Endothelial cell of umbilical vein (primary cell): ENCODE results near the gene HACE1. TPM values are rescaled to one million over a fixed set of nuclear protein-coding genes. Genes with fewer than 3 reads are reported as not detected.

Source experiments
- BruUV-seq: library from RNA; stranded (reverse); fragments of 400-500 nt; replicated peaks from 2 replicates; lab custom pipeline; 2021; lab: Mats Ljungman, UMichigan
- CTCF ChIA-PET: fragments of 300-600, 350-600 bp; sonication (Branson Sonifier 250); formaldehyde crosslinking; loops from one replicate; lab custom pipeline; 2021; ENCODE audit warnings: antibody characterized with exemption, inconsistent platforms; lab: Charles Lee
- POLR2A ChIA-PET: fragments of 300-600, 350-600 bp; sonication (Branson Sonifier 250); formaldehyde crosslinking; loops from one replicate; lab custom pipeline; 2021; ENCODE audit warnings: antibody characterized with exemption, inconsistent platforms; lab: Charles Lee
- DNase-seq: peaks from one replicate; pipeline ENCODE4 v3.0.0-alpha.2; 2011; ENCODE audit warnings: low read depth, low spot score
- FAIRE-seq: peaks from 2 replicates; lab custom pipeline; 2011; peaks lifted over from hg19 to GRCh38; lab: Jason Lieb, UNC
- H2AFZ ChIP-seq: 2 replicates; pipeline ENCODE4 v1.6.0; 2012; ENCODE audit warnings: low read depth, low read length, control low read depth, inconsistent platforms
- H3K27ac ChIP-seq: 2 replicates; pipeline ENCODE4 v1.5.1; 2011; ENCODE audit warnings: low read depth, mild to moderate bottlenecking, control low read depth, low read length, moderate library complexity; ENCODE audit not compliant: insufficient read depth
- H3K27me3 ChIP-seq, 2 experiments: 2 replicates each; pipeline versions ENCODE4 v1.6.0 to v1.6.1; 2011; ENCODE audit warnings: low read length in 2 of 2, mixed read lengths in 1 of 2; ENCODE audit not compliant: control insufficient read depth in 2 of 2, insufficient read depth in 2 of 2
- H3K36me3 ChIP-seq, 2 experiments: 2 replicates in 1 of 2; 3 replicates in 1 of 2; pipeline ENCODE4 v1.5.1; 2011; ENCODE audit warnings: low read length in 2 of 2, mild to moderate bottlenecking in 1 of 2, moderate library complexity in 1 of 2; ENCODE audit not compliant: control insufficient read depth in 2 of 2, insufficient read depth in 2 of 2; ENCODE audit errors: extremely low read depth in 1 of 2
- H3K4me1 ChIP-seq: 3 replicates; pipeline ENCODE4 v1.5.1; 2011; ENCODE audit warnings: mild to moderate bottlenecking, low read length; ENCODE audit not compliant: control insufficient read depth, insufficient read depth; ENCODE audit errors: extremely low read depth
- H3K4me2 ChIP-seq: 2 replicates; pipeline ENCODE4 v1.6.1; 2011; ENCODE audit warnings: low read length, control low read depth, mixed read lengths; ENCODE audit not compliant: insufficient read depth
- H3K4me3 ChIP-seq, 3 experiments: fragments of 200-600 bp in 1 of 3; sonication (generic), shearing (Covaris generic) in 1 of 3; replicated peaks in 1 of 3; 2 replicates each; pipeline ENCODE4 v1.5.1; 2011 to 2016; ENCODE audit warnings: control low read depth in 3 of 3, low read length in 3 of 3, mild to moderate bottlenecking in 2 of 3, inconsistent platforms in 1 of 3, low read depth in 1 of 3, moderate library complexity in 1 of 3; ENCODE audit not compliant: insufficient read depth in 1 of 3
- H3K79me2 ChIP-seq: 2 replicates; pipeline ENCODE4 v1.6.0; 2012; ENCODE audit warnings: low read length, inconsistent platforms; ENCODE audit not compliant: control insufficient read depth, insufficient read depth
- H3K9ac ChIP-seq: replicated peaks from 2 replicates; pipeline ENCODE3; 2011; ENCODE audit warnings: low read length, control low read depth; ENCODE audit not compliant: insufficient read depth; ENCODE audit errors: extremely low read depth
- H3K9me1 ChIP-seq: replicated peaks from 3 replicates; pipeline ENCODE4 v1.6.0; 2011; ENCODE audit warnings: mild to moderate bottlenecking, low read length; ENCODE audit not compliant: control insufficient read depth, insufficient read depth; ENCODE audit errors: extremely low read depth
- H3K9me3 ChIP-seq: replicated peaks from 2 replicates; pipeline ENCODE4 v1.5.1; 2012; ENCODE audit warnings: low read length, inconsistent platforms; ENCODE audit not compliant: control insufficient read depth, insufficient read depth
- H4K20me1 ChIP-seq: replicated peaks from 2 replicates; pipeline ENCODE3; 2011; ENCODE audit warnings: mild to moderate bottlenecking, low read length; ENCODE audit not compliant: control insufficient read depth, insufficient read depth; ENCODE audit errors: extremely low read depth
- EZH2 ChIP-seq: IDR thresholded peaks from 2 replicates; pipeline ENCODE4 v1.6.1; 2012; ENCODE audit warnings: borderline replicate concordance, low read depth, mild to moderate bottlenecking, moderate library complexity, low read length, inconsistent platforms; ENCODE audit not compliant: severe bottlenecking
- FOS ChIP-seq: IDR thresholded peaks from 2 replicates; pipeline ENCODE4 v1.6.1; 2011; ENCODE audit warnings: mild to moderate bottlenecking, low read length, moderate library complexity, borderline replicate concordance; ENCODE audit not compliant: insufficient read depth
- GATA2 ChIP-seq: IDR thresholded peaks from 2 replicates; pipeline ENCODE4 v1.7.0; 2011; ENCODE audit warnings: low read depth, mild to moderate bottlenecking, moderate library complexity, mixed read lengths, low read length; ENCODE audit not compliant: insufficient read length, insufficient read depth
- JUN ChIP-seq: IDR thresholded peaks from 2 replicates; pipeline ENCODE4 v1.6.1; 2011; ENCODE audit warnings: borderline replicate concordance, low read depth; ENCODE audit not compliant: insufficient read length, insufficient read depth
- MYC ChIP-seq: IDR thresholded peaks from one replicate; pipeline ENCODE4 v1.6.1; 2011; ENCODE audit warnings: mild to moderate bottlenecking, low read depth, low read length
- POLR2A ChIP-seq: IDR thresholded peaks from 2 replicates; pipeline ENCODE4 v1.6.1; 2012; ENCODE audit warnings: low read depth, mild to moderate bottlenecking, control low read depth, low read length
- POLR2AphosphoS5 ChIP-seq: IDR thresholded peaks from 2 replicates; pipeline ENCODE4 v1.6.1; 2012; ENCODE audit warnings: low read depth, mild to moderate bottlenecking, control low read depth, low read length, moderate library complexity; ENCODE audit not compliant: insufficient read depth
- dilution Hi-C: fragments of 300-500 bp; cut with MboI; formaldehyde crosslinking; loops from one replicate; pipeline ENCODE4 v1.15.0; 2019; ENCODE audit warnings: low sequenced_read_pairs; ENCODE audit not compliant: extremely low pct_ligation_motif_present
- intact Hi-C: fragments of 100-400 bp; cut with micrococcal nuclease; formaldehyde crosslinking; loops from one replicate; pipeline ENCODE4 v1.10.0; 2022
- polyA plus RNA-seq, 4 experiments: library from polyadenylated mRNA; depleted of rRNA in 3 of 4; stranded (reverse) in 3 of 4; unstranded in 1 of 4; fragments of >200 nt; gene quantifications; 2 replicates each; pipeline versions ENCODE4 v1.2.1 to v1.2.3, GENCODE V29; 2011 to 2012; ENCODE audit warnings: missing spikeins in 1 of 4
- small RNA-seq: library from RNA; depleted of rRNA; stranded (forward); fragments of <200 nt; gene quantifications from one replicate; pipeline ENCODE3, GENCODE V24; 2012; ENCODE audit warnings: low replicate concordance, low read depth; ENCODE audit not compliant: insufficient read depth, insufficient read length
- total RNA-seq: library from RNA; stranded (reverse); gene quantifications from 2 replicates; pipeline ENCODE4 v1.2.3, GENCODE V29; 2021
- TF ChIP-seq, protein P1 (sequence below): IDR thresholded peaks from 2 replicates; pipeline ENCODE4 v1.6.1; 2011; ENCODE audit not compliant: insufficient read depth, insufficient read length
- TF ChIP-seq, protein P2 (sequence below), 2 donors: IDR thresholded peaks; 1 replicate in 1 of 2; 2 replicates in 1 of 2; pipeline ENCODE4 v1.5.1; 2011; ENCODE audit warnings: low read length in 2 of 2, mild to moderate bottlenecking in 2 of 2, moderate library complexity in 2 of 2, control low read depth in 1 of 2, inconsistent platforms in 1 of 2, low read depth in 1 of 2; ENCODE audit not compliant: insufficient read depth in 1 of 2; ENCODE audit errors: extremely low read depth in 1 of 2

Gene HACE1
- total and polyA plus RNA-seq, 2 donors (not counting 3 experiments of a cell fraction or from before 2014, with no cell fraction given): 4.9 to 14.8 TPM

DNA sequence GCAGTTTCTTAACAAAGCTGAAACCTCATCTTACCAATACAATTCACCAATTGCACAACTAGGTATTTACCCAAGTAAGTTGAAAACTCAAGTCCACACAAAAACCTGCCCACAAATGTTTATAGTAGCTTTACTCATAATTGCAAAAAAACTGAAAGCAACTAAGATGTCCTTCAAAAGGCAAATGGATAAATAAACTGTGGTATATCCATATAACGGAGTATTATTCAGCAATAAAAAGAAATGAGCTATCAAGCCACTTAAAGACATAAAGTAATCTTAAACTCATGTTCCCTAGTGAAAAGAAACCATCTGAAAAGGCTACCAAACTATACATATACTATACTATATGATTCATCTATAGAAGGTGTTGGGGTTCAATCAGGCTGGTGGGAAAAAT, 179.7 kb downstream of the HACE1 start:
- no peak overlapping the region for H3K27ac ChIP-seq
- no peak overlapping the region for H3K4me3 ChIP-seq
- H3K9me3 ChIP-seq: no peaks in the 10 kb centered on the region
- no peaks in the 10 kb centered on the region for H3K9me1 ChIP-seq
- TF ChIP-seq MYC (no peak), EZH2 (no peak), POLR2AphosphoS5 (no peak), FOS (no peak), GATA2 (no peak), JUN (no peak), POLR2A (no peak)
- TF ChIP-seq, protein P1, sequence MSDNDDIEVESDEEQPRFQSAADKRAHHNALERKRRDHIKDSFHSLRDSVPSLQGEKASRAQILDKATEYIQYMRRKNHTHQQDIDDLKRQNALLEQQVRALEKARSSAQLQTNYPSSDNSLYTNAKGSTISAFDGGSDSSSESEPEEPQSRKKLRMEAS: no peak
- TF ChIP-seq, protein P2, sequence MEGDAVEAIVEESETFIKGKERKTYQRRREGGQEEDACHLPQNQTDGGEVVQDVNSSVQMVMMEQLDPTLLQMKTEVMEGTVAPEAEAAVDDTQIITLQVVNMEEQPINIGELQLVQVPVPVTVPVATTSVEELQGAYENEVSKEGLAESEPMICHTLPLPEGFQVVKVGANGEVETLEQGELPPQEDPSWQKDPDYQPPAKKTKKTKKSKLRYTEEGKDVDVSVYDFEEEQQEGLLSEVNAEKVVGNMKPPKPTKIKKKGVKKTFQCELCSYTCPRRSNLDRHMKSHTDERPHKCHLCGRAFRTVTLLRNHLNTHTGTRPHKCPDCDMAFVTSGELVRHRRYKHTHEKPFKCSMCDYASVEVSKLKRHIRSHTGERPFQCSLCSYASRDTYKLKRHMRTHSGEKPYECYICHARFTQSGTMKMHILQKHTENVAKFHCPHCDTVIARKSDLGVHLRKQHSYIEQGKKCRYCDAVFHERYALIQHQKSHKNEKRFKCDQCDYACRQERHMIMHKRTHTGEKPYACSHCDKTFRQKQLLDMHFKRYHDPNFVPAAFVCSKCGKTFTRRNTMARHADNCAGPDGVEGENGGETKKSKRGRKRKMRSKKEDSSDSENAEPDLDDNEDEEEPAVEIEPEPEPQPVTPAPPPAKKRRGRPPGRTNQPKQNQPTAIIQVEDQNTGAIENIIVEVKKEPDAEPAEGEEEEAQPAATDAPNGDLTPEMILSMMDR (IDR thresholded peaks at IDR 0.05; ENCODE audit: extremely low read depth in 1 of 2, insufficient read depth in 1 of 2, low read depth in 1 of 2, low read length in 2 of 2): no peak
- H3K4me2 ChIP-seq: no peak overlapping the region
- no peak overlapping the region for H2AFZ ChIP-seq
- no peak overlapping the region for H3K9ac ChIP-seq
- ChIA-PET CTCF (no interaction called here), POLR2A (no interaction called here)
- BruUV-seq: no TSS peak
- dilution Hi-C loops: no loop called here
- H3K4me1 ChIP-seq: no peaks in the 10 kb centered on the region
- no peaks in the 10 kb centered on the region for H3K79me2 ChIP-seq
- no peaks in the 10 kb centered on the region for H3K27me3 ChIP-seq
- no peak for FAIRE-seq
- DNase-seq: no peak
- H3K36me3 ChIP-seq: no peaks in the 10 kb centered on the region
- H4K20me1 ChIP-seq: no peaks in the 10 kb centered on the region
- intact Hi-C loops: no loop called here

Small RNAs within 50 kb of the gene (small RNA-seq; reads per million reads assigned to genes)
- gene RNU6-897P: not detected

Other genes starting within 250 kb of the HACE1 start
- not detected in 2 replicates for gene LIN28B, start 97.2 kb upstream of the HACE1 start, total RNA-seq
- gene LIN28B, start 97.2 kb upstream of the HACE1 start, polyA plus RNA-seq: not detected in 2 replicates